ENCODE measurements around the gene TRIM46. TPM values are rescaled to one million over a fixed set of nuclear protein-coding genes. Genes with fewer than 3 reads are reported as not detected.

Gene TRIM46
- total RNA-seq, 6 donors from 2014 or later = 0.30 to 0.64 (median 0.57) TPM; not detected in 3

DNA sequence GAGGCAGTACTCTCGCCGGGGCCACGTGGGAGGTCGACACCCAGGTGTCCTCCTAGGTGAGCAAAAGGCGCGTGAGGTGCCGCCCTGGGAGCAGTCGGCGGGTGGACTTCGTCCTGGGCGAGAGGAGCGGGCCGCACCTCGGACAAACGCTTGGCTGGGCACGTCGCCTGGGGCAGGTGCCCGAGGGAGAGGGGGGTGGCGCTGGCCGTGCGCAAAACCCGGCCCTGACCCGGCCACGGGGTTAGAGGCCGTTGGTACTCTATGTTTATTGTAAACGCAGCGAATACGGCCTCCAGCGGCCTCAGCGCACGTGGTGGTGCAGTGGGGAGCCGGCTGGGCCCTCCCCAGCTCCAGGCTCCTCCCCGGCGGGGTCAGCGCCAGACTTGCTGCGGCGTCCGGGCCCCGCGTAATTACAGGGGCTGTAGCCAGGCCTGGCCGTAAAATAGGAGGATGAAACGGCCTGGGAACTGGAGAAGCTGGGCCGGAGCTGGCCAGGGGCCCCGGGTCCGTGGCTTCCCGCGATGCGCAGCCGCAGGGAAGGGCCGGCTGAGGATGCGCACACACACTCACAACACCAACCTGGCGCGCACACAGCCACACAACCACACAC lies 47.6 kb upstream of the TRIM46 start:
- Histone ChIP-seq H3K4me3 (peak overlapping the region in 3 of 4 donors; percentile 55 to 77 (median 66)), H3K27me3 (peaks cover 0 to 5% (median 3%) of the 10 kb centered on the region in 4 donors), H3K36me3 (peaks cover 0 to 2% (median under 1%) of the 10 kb centered on the region in 4 donors), H3K9me3 (no peaks in the 10 kb centered on the region), H3K27ac (peak overlapping the region; percentile 83 to 98 (median 98)), H3K4me1 (peaks cover 36 to 67% (median 52%) of the 10 kb centered on the region in 4 donors)
- 29 to 42% methylated on average over 24 to 48 of the region's 53 CpGs for WGBS, 2 donors
- TF ChIP-seq EP300 (IDR thresholded peaks at IDR 0.05) (peak in 1 of 4 donors; percentile 4), POLR2AphosphoS5 (IDR thresholded peaks at IDR 0.05) (peak in 1 of 2 donors; percentile 18), POLR2A (IDR thresholded peaks at IDR 0.05) (peak in 2 of 4 donors; percentile 4 to 15)
- TF ChIP-seq, protein P1, sequence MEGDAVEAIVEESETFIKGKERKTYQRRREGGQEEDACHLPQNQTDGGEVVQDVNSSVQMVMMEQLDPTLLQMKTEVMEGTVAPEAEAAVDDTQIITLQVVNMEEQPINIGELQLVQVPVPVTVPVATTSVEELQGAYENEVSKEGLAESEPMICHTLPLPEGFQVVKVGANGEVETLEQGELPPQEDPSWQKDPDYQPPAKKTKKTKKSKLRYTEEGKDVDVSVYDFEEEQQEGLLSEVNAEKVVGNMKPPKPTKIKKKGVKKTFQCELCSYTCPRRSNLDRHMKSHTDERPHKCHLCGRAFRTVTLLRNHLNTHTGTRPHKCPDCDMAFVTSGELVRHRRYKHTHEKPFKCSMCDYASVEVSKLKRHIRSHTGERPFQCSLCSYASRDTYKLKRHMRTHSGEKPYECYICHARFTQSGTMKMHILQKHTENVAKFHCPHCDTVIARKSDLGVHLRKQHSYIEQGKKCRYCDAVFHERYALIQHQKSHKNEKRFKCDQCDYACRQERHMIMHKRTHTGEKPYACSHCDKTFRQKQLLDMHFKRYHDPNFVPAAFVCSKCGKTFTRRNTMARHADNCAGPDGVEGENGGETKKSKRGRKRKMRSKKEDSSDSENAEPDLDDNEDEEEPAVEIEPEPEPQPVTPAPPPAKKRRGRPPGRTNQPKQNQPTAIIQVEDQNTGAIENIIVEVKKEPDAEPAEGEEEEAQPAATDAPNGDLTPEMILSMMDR (IDR thresholded peaks at IDR 0.05) = peak in 2 of 6 experiments; percentile 8 to 10
- DNase-seq = peak; percentile 77 to 91
- ATAC-seq (ENCODE audit: low FRiP score in 2 of 2) = peak; percentile 44 to 66

DNA sequence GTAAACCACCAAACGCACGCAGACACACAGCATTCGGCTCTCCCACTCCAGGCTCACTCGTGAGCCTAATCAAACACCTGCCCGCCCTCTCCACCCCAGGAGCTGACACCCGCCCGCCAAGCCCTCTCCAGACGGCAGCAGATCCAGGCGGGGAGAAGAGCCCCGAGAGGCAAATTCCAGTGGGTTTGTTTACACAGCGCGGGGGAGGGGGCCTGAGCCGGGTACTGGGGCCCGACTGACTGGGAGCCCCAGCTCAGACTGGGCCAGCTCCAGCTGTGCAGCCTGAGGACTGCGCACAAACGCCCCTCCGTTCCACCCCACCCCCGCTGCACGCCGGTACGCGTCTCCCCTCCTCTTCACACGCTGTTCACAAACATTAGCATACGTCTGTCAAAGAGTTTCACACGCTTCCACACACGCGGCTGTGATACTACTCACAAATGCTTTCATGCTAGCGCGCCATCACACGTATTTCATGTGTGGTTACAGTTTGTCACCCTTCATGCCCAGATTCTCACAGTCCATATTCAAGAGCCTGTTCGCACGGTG lies 47.0 kb upstream of the TRIM46 start:
- Histone ChIP-seq H3K27me3 (peaks cover 0 to 5% (median 3%) of the 10 kb centered on the region in 4 donors), H3K36me3 (peaks cover 0 to 8% (median 5%) of the 10 kb centered on the region in 4 donors), H3K27ac (peak overlapping the region; percentile 83 to 98 (median 98)), H3K4me1 (peaks cover 42 to 70% (median 58%) of the 10 kb centered on the region in 4 donors), H3K4me3 (peak overlapping the region in 3 of 4 donors; percentile 55 to 77 (median 66)), H3K9me3 (no peaks in the 10 kb centered on the region)
- peak; percentile 58 to 83 for ATAC-seq (ENCODE audit: low FRiP score in 2 of 2)
- TF ChIP-seq POLR2AphosphoS5 (IDR thresholded peaks at IDR 0.05) = no peak
- TF ChIP-seq EP300 (IDR thresholded peaks at IDR 0.05) = peak in 2 of 4 donors; percentile 8 to 20
- peak in 2 of 4 donors; percentile 5 to 21 for TF ChIP-seq POLR2A (IDR thresholded peaks at IDR 0.05)
- TF ChIP-seq, protein P1 (IDR thresholded peaks at IDR 0.05) = peak in 1 of 6 experiments; percentile 18
- 5 to 6% methylated on average over 18 to 20 of the region's 32 CpGs for WGBS, 2 donors
- DNase-seq = peak; percentile 88 to 90

DNA sequence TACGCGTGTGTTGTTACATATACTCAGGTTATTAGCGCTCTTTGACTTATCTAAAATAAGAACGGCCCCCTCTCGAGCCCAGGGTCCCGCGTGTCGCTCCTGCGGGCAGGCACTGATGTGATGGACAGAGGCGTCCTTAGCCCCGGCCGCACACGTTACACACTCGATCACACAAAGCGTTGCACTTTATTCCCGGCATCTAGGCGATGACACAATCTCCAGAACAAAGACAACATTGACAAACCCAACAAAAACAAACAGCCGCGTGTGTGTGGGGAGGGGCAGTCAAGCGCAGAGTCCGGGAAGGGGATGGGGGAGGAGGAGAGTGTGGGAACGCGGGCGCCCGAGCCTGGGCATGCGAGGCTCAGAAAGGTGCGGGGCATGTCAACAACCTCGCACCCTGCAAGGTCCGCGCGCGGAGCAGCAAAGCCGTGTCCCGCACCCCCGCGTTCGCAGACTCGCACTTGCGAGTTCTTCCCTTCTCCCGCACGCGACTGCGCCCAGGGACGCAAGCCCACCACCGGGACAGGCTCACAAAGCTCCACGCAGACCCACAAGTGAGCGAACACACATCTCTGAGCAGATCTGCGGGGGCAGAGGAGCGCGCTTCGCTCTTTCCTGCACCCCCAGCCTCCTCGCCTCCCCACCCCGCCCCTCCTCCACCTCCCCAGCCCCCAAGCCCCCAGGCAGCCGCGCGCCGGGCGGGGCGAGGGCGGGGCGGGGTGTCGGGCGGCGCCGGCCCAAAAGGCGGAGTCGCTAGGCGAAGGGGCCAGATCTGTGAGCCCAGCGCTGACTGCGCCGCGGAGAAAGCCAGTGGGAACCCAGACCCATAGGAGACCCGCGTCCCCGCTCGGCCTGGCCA lies 46.3 kb upstream of the TRIM46 start, which contains the start of gene EFNA1:
Gene EFNA1, plus strand, starts transcription at position 772 of the 862 bp plus-strand sequence. CDS start 102 bp downstream, outside the sequence.
- peak; percentile 87 to 93 for DNase-seq
- H3K27me3 ChIP-seq = peaks cover 0 to 5% (median 3%) of the 10 kb centered on the region in 4 donors
- peak within 1 kb of the TSS; percentile 83 to 98 (median 98) for H3K27ac ChIP-seq
- H3K4me1 ChIP-seq = peaks cover 49 to 75% (median 61%) of the 10 kb centered on the region in 4 donors
- peak within 1 kb of the TSS; percentile 53 to 77 (median 60) for H3K4me3 ChIP-seq
- peaks cover 0 to 15% (median 11%) of the 10 kb centered on the region in 4 donors for H3K36me3 ChIP-seq
- peak; percentile 76 to 82 for ATAC-seq (ENCODE audit: low FRiP score in 2 of 2)
- no peaks in the 10 kb centered on the region for H3K9me3 ChIP-seq
- WGBS, 2 donors = 0% methylated on average over 26 to 50 of the region's 76 CpGs
- TF ChIP-seq, protein P1 (IDR thresholded peaks at IDR 0.05) = no peak
- peak; percentile 75 to 96 (median 84) for TF ChIP-seq EP300 (IDR thresholded peaks at IDR 0.05)
- peak in 2 of 4 donors; percentile 82 to 90 for TF ChIP-seq POLR2A (IDR thresholded peaks at IDR 0.05)
- peak; percentile 90 to 91 for TF ChIP-seq POLR2AphosphoS5 (IDR thresholded peaks at IDR 0.05)

DNA sequence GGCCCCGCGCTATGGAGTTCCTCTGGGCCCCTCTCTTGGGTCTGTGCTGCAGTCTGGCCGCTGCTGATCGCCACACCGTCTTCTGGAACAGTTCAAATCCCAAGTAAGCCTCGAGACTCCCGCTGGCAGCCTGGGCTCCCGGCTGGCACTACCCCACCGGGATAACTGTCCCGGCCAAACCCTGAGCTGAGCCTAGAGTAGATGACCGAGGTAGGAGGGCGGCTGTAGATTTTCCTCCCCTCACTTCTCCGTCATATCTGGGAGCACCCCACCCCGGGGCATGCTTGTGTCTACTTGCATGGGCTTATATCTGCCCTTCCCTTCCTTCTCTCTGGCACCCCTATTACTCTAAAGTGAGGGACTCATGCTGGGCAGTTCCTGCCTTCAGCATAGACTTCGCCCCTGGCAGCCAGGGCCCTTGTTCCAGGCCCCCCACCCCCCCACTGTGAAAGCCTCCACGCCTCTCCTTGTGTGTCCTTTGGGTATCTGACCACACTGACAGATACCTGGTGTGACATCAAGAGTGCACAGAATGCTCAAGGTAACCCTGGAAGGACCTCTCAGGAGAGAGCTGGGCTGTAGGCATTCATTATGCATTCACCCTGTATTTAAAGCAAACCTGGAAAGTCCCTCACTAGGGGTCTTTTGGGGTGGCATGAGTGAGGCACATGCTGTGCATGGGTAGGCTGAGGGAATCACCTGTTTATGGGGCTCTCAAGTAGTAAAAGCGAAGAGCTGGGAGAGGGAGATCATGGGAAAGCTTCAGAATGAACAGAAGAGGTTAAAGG lies 45.5 kb upstream of the TRIM46 start:
- no peak for DNase-seq
- Histone ChIP-seq H3K4me1 (peaks cover 50 to 83% (median 66%) of the 10 kb centered on the region in 4 donors), H3K27me3 (peaks cover 0 to 5% (median 3%) of the 10 kb centered on the region in 4 donors), H3K36me3 (peaks cover 5 to 23% (median 17%) of the 10 kb centered on the region in 4 donors), H3K9me3 (no peaks in the 10 kb centered on the region), H3K27ac (peak overlapping the region; percentile 83 to 98 (median 98)), H3K4me3 (peak overlapping the region; percentile 53 to 77 (median 60))
- WGBS, 2 donors = 4 to 9% methylated on average over 4 to 7 of the region's 17 CpGs
- peak in 1 of 4 donors; percentile 73 for TF ChIP-seq POLR2A (IDR thresholded peaks at IDR 0.05)
- TF ChIP-seq EP300 (IDR thresholded peaks at IDR 0.05) = no peak
- TF ChIP-seq, protein P1 (IDR thresholded peaks at IDR 0.05) = no peak
- no peak for TF ChIP-seq POLR2AphosphoS5 (IDR thresholded peaks at IDR 0.05)
- no peak for ATAC-seq (ENCODE audit: low FRiP score in 2 of 2)
